ENCODE measurements around the gene MUC15.
"Not testable (repeated sequence)": the region's sequence is repeated elsewhere in the genome, so short reads cannot be mapped to it uniquely, and the experiment has no call there.

The MUC15 gene

GRCh38 chr11:26597899-26598298 lies 25.8 kb upstream of the MUC15 start:
- no peak overlapping the region for H3K27ac ChIP-seq (ENCODE audit: low read depth, low read length, poor library complexity, severe bottlenecking)
- H2AFZ ChIP-seq (ENCODE audit: low read length): no peak overlapping the region
- H4K20me1 ChIP-seq (ENCODE audit: insufficient read depth, low read length): no peaks in the 10 kb centered on the region
- H3K9me2 ChIP-seq (ENCODE audit: low read depth, low read length): no peaks in the 10 kb centered on the region
- no peak overlapping the region for H3K9ac ChIP-seq (ENCODE audit: low read length)
- H3K9me3 ChIP-seq (ENCODE audit: low read length): no peaks in the 10 kb centered on the region
- no peaks in the 10 kb centered on the region for H3K4me1 ChIP-seq (ENCODE audit: insufficient read depth, low read length, severe bottlenecking)
- no peak overlapping the region for H3K4me2 ChIP-seq (ENCODE audit: low read length)
- H3K27me3 ChIP-seq (ENCODE audit: insufficient read depth, low read length): no peaks in the 10 kb centered on the region
- TF ChIP-seq EZH2 (IDR thresholded peaks at IDR 0.05; ENCODE audit: borderline replicate concordance, low read length): no peak
- no peak for TF ChIP-seq CTCF (IDR thresholded peaks at IDR 0.05; ENCODE audit: low read length)
- H3K79me2 ChIP-seq (ENCODE audit: insufficient read depth, low read length): no peaks in the 10 kb centered on the region
- no peaks in the 10 kb centered on the region for H3F3A ChIP-seq (ENCODE audit: insufficient read depth, low read length)
- H3K4me3 ChIP-seq (ENCODE audit: low read depth, low read length, poor library complexity, severe bottlenecking): no peak overlapping the region
- H3K36me3 ChIP-seq (ENCODE audit: insufficient read depth, low read length): no peaks in the 10 kb centered on the region

GRCh38 chr11:26597049-26597689 lies 25.1 kb upstream of the MUC15 start:
- H3K27ac ChIP-seq (ENCODE audit: low read depth, low read length, poor library complexity, severe bottlenecking); H3K36me3 ChIP-seq (ENCODE audit: insufficient read depth, low read length); H3K4me2 ChIP-seq (ENCODE audit: low read length); H3K9ac ChIP-seq (ENCODE audit: low read length); H3F3A ChIP-seq (ENCODE audit: insufficient read depth, low read length); H3K4me3 ChIP-seq (ENCODE audit: low read depth, low read length, poor library complexity, severe bottlenecking); H2AFZ ChIP-seq (ENCODE audit: low read length); H3K4me1 ChIP-seq (ENCODE audit: insufficient read depth, low read length, severe bottlenecking); H3K9me2 ChIP-seq (ENCODE audit: low read depth, low read length); H3K9me3 ChIP-seq (ENCODE audit: low read length); H4K20me1 ChIP-seq (ENCODE audit: insufficient read depth, low read length); H3K79me2 ChIP-seq (ENCODE audit: insufficient read depth, low read length); H3K27me3 ChIP-seq (ENCODE audit: insufficient read depth, low read length): not testable (repeated sequence)

- H4K20me1 ChIP-seq (ENCODE audit: insufficient read depth, low read length); H3K4me2 ChIP-seq (ENCODE audit: low read length); H3K79me2 ChIP-seq (ENCODE audit: insufficient read depth, low read length); H3K4me1 ChIP-seq (ENCODE audit: insufficient read depth, low read length, severe bottlenecking); H3K9me3 ChIP-seq (ENCODE audit: low read length); H3K9ac ChIP-seq (ENCODE audit: low read length); H2AFZ ChIP-seq (ENCODE audit: low read length); H3F3A ChIP-seq (ENCODE audit: insufficient read depth, low read length); H3K4me3 ChIP-seq (ENCODE audit: low read depth, low read length, poor library complexity, severe bottlenecking); H3K9me2 ChIP-seq (ENCODE audit: low read depth, low read length); H3K36me3 ChIP-seq (ENCODE audit: insufficient read depth, low read length); H3K27me3 ChIP-seq (ENCODE audit: insufficient read depth, low read length); H3K27ac ChIP-seq (ENCODE audit: low read depth, low read length, poor library complexity, severe bottlenecking): not testable (repeated sequence)
Measured at GRCh38 chr11:26595207-26595865, 23.3 kb upstream of the MUC15 start.

GRCh38 chr11:26593691-26594090 lies 21.6 kb upstream of the MUC15 start:
- H3K4me3 ChIP-seq (ENCODE audit: low read depth, low read length, poor library complexity, severe bottlenecking): no peak overlapping the region
- H2AFZ ChIP-seq (ENCODE audit: low read length): no peak overlapping the region
- no peak overlapping the region for H3K9ac ChIP-seq (ENCODE audit: low read length)
- no peaks in the 10 kb centered on the region for H4K20me1 ChIP-seq (ENCODE audit: insufficient read depth, low read length)
- H3K4me2 ChIP-seq (ENCODE audit: low read length): no peak overlapping the region
- no peak overlapping the region for H3K27ac ChIP-seq (ENCODE audit: low read depth, low read length, poor library complexity, severe bottlenecking)
- H3K9me2 ChIP-seq (ENCODE audit: low read depth, low read length): no peaks in the 10 kb centered on the region
- H3K9me3 ChIP-seq (ENCODE audit: low read length): no peaks in the 10 kb centered on the region
- TF ChIP-seq EZH2 (IDR thresholded peaks at IDR 0.05; ENCODE audit: borderline replicate concordance, low read length): no peak
- TF ChIP-seq CTCF (IDR thresholded peaks at IDR 0.05; ENCODE audit: low read length): no peak
- H3K4me1 ChIP-seq (ENCODE audit: insufficient read depth, low read length, severe bottlenecking): no peaks in the 10 kb centered on the region
- no peaks in the 10 kb centered on the region for H3F3A ChIP-seq (ENCODE audit: insufficient read depth, low read length)
- H3K27me3 ChIP-seq (ENCODE audit: insufficient read depth, low read length): no peaks in the 10 kb centered on the region
- H3K36me3 ChIP-seq (ENCODE audit: insufficient read depth, low read length): no peaks in the 10 kb centered on the region
- no peaks in the 10 kb centered on the region for H3K79me2 ChIP-seq (ENCODE audit: insufficient read depth, low read length)
